Measurements from ENCODE around the gene GATAD2A.
"Not testable (repeated sequence)": the region's sequence is repeated elsewhere in the genome, so short reads cannot be mapped to it uniquely, and the experiment has no call there.

The GATAD2A gene

GRCh38 chr19:19404879-19405860 lies at the start of gene GATAD2A:
GATAD2A (plus strand) TSS chr19:19405675; CDS start chr19:19465346, 59,671 bp downstream.
- peak; percentile 93 for DNase-seq

- no peak for DNase-seq
These were observed 49.0 kb upstream of the GATAD2A start for GRCh38 chr19:19356500-19356899.

- DNase-seq: no peak
These were observed 48.4 kb upstream of the GATAD2A start for GRCh38 chr19:19356901-19357566.

GRCh38 chr19:19361075-19361594 lies 44.3 kb upstream of the GATAD2A start:
- peak; percentile 89 for DNase-seq

- DNase-seq: no peak
These were observed 43.4 kb upstream of the GATAD2A start for GRCh38 chr19:19362075-19362474.

- DNase-seq: peak; percentile 93
These were observed 38.8 kb upstream of the GATAD2A start for GRCh38 chr19:19366434-19367396.

- DNase-seq: peak; percentile 17
These were observed 37.4 kb upstream of the GATAD2A start for GRCh38 chr19:19368087-19368486.

- DNase-seq: no peak
These were observed 34.4 kb upstream of the GATAD2A start for GRCh38 chr19:19371059-19371458.

GRCh38 chr19:19372656-19373416 lies 32.6 kb upstream of the GATAD2A start:
- peak; percentile 59 for DNase-seq

GRCh38 chr19:19379527-19379926 lies 25.9 kb upstream of the GATAD2A start:
- no peak for DNase-seq

- not testable (repeated sequence) for DNase-seq
These were observed 25.2 kb upstream of the GATAD2A start for GRCh38 chr19:19380316-19380715.

GRCh38 chr19:19381007-19381926 lies 24.2 kb upstream of the GATAD2A start:
- DNase-seq: peak; percentile 27

GRCh38 chr19:19382118-19382517 lies 23.4 kb upstream of the GATAD2A start:
- peak; percentile 17 for DNase-seq

- DNase-seq: no peak
These were observed 21.0 kb upstream of the GATAD2A start for GRCh38 chr19:19384486-19384885.

GRCh38 chr19:19385131-19385895 lies 20.2 kb upstream of the GATAD2A start:
- peak; percentile 99 for DNase-seq

- DNase-seq: no peak
These were observed 19.3 kb upstream of the GATAD2A start for GRCh38 chr19:19385896-19386869.

- DNase-seq: no peak
These were observed 18.4 kb upstream of the GATAD2A start for GRCh38 chr19:19387108-19387507.
